Liver (tissue), 9 donors: ENCODE measurements around the gene AHRR. TPM values are rescaled to one million over a fixed set of nuclear protein-coding genes. Genes with fewer than 3 reads are reported as not detected.

Experiments
- DNase-seq: peaks from one replicate; pipeline ENCODE4 v3.0.0-alpha.2; 2017; ENCODE audit warnings: low spot score
- H3K27ac ChIP-seq, 2 donors: one replicate each; pipeline ENCODE4 v1.7.0; 2013; ENCODE audit warnings: inconsistent platforms in 2 of 2, low read length in 2 of 2, control low read depth in 1 of 2, low read depth in 1 of 2, mild to moderate bottlenecking in 1 of 2
- H3K27me3 ChIP-seq, 4 donors: one replicate each; pipeline versions ENCODE4 v1.6.1 to v1.7.0; 2013; ENCODE audit warnings: low read length in 3 of 4, inconsistent platforms in 1 of 4, mild to moderate bottlenecking in 1 of 4, moderate library complexity in 1 of 4; ENCODE audit not compliant: control insufficient read depth in 4 of 4, insufficient read depth in 4 of 4
- H3K36me3 ChIP-seq, 4 donors: one replicate each; pipeline versions ENCODE4 v1.6.1 to v1.7.0; 2013; ENCODE audit warnings: low read length in 3 of 4, mild to moderate bottlenecking in 3 of 4, low read depth in 1 of 4, moderate library complexity in 1 of 4; ENCODE audit not compliant: control insufficient read depth in 4 of 4, insufficient read depth in 3 of 4
- H3K4me1 ChIP-seq, 4 donors: one replicate each; pipeline versions ENCODE4 v1.6.1 to v1.7.0; 2013; ENCODE audit warnings: low read length in 3 of 4, mild to moderate bottlenecking in 3 of 4, moderate library complexity in 1 of 4; ENCODE audit not compliant: control insufficient read depth in 4 of 4, insufficient read depth in 4 of 4
- H3K4me3 ChIP-seq, 3 donors: one replicate each; pipeline versions ENCODE4 v1.6.1 to v1.7.0; 2013; ENCODE audit warnings: low read length in 3 of 3, control low read depth in 1 of 3, low read depth in 1 of 3, mild to moderate bottlenecking in 1 of 3
- H3K9ac ChIP-seq, 2 donors: one replicate each; pipeline ENCODE4 v1.7.0; 2013; ENCODE audit warnings: low read length in 2 of 2, mild to moderate bottlenecking in 2 of 2, moderate library complexity in 2 of 2, control low read depth in 1 of 2, low read depth in 1 of 2
- H3K9me3 ChIP-seq, 4 donors: one replicate each; pipeline versions ENCODE4 v1.6.1 to v1.7.0; 2013; ENCODE audit warnings: low read length in 3 of 4; ENCODE audit not compliant: control insufficient read depth in 4 of 4
- CTCF ChIP-seq: fragments of 150-350 bp; IDR thresholded peaks from 2 replicates; pipeline ENCODE4 v1.5.1; 2017; ENCODE audit warnings: improper control_type of control experiment, low read depth, low read length; ENCODE audit not compliant: missing input control
- FOXA1 ChIP-seq: IDR thresholded peaks from 2 replicates; pipeline ENCODE4 v1.6.1; 2016; ENCODE audit warnings: antibody characterized with exemption
- FOXA2 ChIP-seq: IDR thresholded peaks from 2 replicates; pipeline ENCODE4 v1.6.1; 2016; ENCODE audit warnings: antibody characterized with exemption
- HNF4G ChIP-seq: IDR thresholded peaks from 2 replicates; pipeline ENCODE4 v1.6.1; 2016; ENCODE audit warnings: antibody characterized with exemption
- MAX ChIP-seq: IDR thresholded peaks from 2 replicates; pipeline ENCODE4 v1.6.1; 2016; ENCODE audit warnings: antibody characterized with exemption
- RAD21 ChIP-seq, 2 donors: IDR thresholded peaks; 2 replicates each; pipeline ENCODE4 v1.6.1; 2016; ENCODE audit warnings: antibody characterized with exemption in 2 of 2, mild to moderate bottlenecking in 2 of 2
- REST ChIP-seq: IDR thresholded peaks from 2 replicates; pipeline ENCODE4 v1.6.1; 2016; ENCODE audit warnings: antibody characterized with exemption, mild to moderate bottlenecking
- SP1 ChIP-seq: IDR thresholded peaks from 2 replicates; pipeline ENCODE4 v1.6.1; 2018; ENCODE audit warnings: antibody characterized with exemption, mild to moderate bottlenecking
- TAF1 ChIP-seq: conservative IDR thresholded peaks from 2 replicates; pipeline ENCODE4 v1.6.1; 2016; ENCODE audit warnings: antibody characterized with exemption, mild to moderate bottlenecking
- YY1 ChIP-seq: IDR thresholded peaks from 2 replicates; pipeline ENCODE4 v1.6.1; 2016; ENCODE audit warnings: antibody characterized with exemption, mild to moderate bottlenecking
- ZBTB33 ChIP-seq: IDR thresholded peaks from 2 replicates; pipeline ENCODE4 v1.6.1; 2016; ENCODE audit warnings: antibody characterized with exemption
- WGBS: extraction: QIAGEN DNeasy Blood & Tissue Kit; methylation state at CpG from one replicate; pipeline ENCODE4 v1.1.7; 2013; 5-methylcytosine and 5-hydroxymethylcytosine counted together
- polyA plus RNA-seq, 2 donors: library from polyadenylated mRNA; stranded (reverse) in 1 of 2; unstranded in 1 of 2; fragments of 200-250 nt in 1 of 2; fragments of >200 nt in 1 of 2; fragmentation: Nextera tagmentation in 1 of 2; extraction: Ambion mirVana in 1 of 2; gene quantifications; one replicate each; pipeline versions ENCODE4 v1.2.1 to v1.2.3, GENCODE V29; 2013 to 2015
- total RNA-seq, 2 donors: library from RNA; depleted of rRNA; stranded (reverse); fragments of >200 nt; gene quantifications; one replicate each; pipeline ENCODE4 v1.2.3, GENCODE V29; 2014
- donor health status: healthy.
- donor health status: healthy.
- donor health status: healthy.
- donor health status: healthy.
- donor health status: healthy.

The AHRR gene
- total and polyA plus RNA-seq, 4 donors: 0.15 to 0.47 (median 0.24) TPM

GRCh38 chr5:482506-482905, 161.0 kb downstream of the AHRR start:
- Histone ChIP-seq H3K27ac (no peak overlapping the region), H3K9ac (no peak overlapping the region), H3K4me1 (no peaks in the 10 kb centered on the region), H3K9me3 (no peaks in the 10 kb centered on the region), H3K36me3 (no peaks in the 10 kb centered on the region), H3K27me3 (peaks cover 0 to 1% (median 0%) of the 10 kb centered on the region in 4 donors), H3K4me3 (no peak overlapping the region)
- TF ChIP-seq FOXA2 (no peak), CTCF (no peak), YY1 (no peak), REST (no peak), FOXA1 (no peak)
- WGBS: 94% methylated on average over 27 of the region's 27 CpGs
- DNase-seq: no peak

- H3K36me3 ChIP-seq: no peaks in the 10 kb centered on the region
- H3K9ac ChIP-seq: no peak overlapping the region
- no peak overlapping the region for H3K4me3 ChIP-seq
- WGBS: 92% methylated on average over 26 of the region's 26 CpGs
- TF ChIP-seq MAX (no peak), TAF1 (no peak), SP1 (no peak), HNF4G (no peak), ZBTB33 (no peak), FOXA1 (no peak), RAD21 (IDR thresholded peaks at IDR 0.05) (no peak)
- no peak for DNase-seq
- H3K9me3 ChIP-seq: no peaks in the 10 kb centered on the region
- no peak overlapping the region for H3K27ac ChIP-seq
- no peaks in the 10 kb centered on the region for H3K4me1 ChIP-seq
- no peaks in the 10 kb centered on the region for H3K27me3 ChIP-seq
These were observed 161.5 kb downstream of the AHRR start for GRCh38 chr5:483011-483410.
